Activated CD4-positive, CD25-positive, alpha-beta regulatory T cell treated with anti-CD3 and anti-CD28 coated beads, Interleukin-2, amount 50 U/mL, for 16 hours (primary cell): ENCODE results near the gene GIPC1.

Experiments used
- DNase-seq: peaks from one replicate; pipeline ENCODE4 v3.0.0-alpha.2; 2020; ENCODE audit warnings: low read depth, low spot score

Gene GIPC1

GRCh38 chr19:14437578-14438140 is 58.3 kb downstream of the GIPC1 start:
- DNase-seq = no peak

- no peak for DNase-seq
Observed at GRCh38 chr19:14435320-14436050, 60.4 kb downstream of the GIPC1 start.

DNA sequence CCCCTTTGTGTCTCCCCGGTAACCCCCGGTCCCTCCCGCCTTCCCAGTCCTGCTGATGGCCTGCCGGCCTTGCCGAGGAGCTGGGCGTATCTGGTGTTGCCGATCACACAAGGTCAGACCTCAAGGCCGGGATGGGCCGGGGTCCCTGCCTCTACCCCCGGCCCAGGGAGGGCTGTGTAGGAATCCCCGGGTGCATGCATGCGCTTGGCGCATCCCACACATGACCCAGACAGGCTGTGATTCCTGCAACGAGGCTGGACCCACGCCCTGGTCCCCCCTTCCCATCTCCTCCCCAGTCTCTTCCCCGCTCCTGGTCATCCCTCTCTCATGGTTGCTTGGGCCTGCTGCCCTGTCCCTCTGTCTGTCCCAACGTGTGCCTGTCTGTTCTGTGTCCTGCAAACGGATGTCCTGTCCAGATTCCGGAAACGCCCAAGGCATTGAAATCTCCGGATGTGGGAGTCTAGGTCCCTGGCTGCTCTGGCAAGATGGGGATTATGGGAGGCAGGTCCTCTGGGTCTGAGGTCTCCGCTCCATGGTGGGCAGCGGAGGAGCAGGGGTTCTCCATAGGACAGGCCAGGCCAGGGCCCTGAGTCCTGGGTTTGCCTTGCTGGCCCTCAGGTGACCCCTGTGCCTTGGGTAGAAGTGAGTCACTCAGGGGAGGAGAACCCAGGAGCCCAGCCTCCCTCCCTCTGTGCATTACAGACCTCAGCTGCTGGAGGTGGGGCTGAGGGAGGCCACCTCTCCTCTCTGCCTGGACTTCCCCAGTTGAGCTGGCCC is 61.2 kb downstream of the GIPC1 start:
- DNase-seq = no peak

DNA sequence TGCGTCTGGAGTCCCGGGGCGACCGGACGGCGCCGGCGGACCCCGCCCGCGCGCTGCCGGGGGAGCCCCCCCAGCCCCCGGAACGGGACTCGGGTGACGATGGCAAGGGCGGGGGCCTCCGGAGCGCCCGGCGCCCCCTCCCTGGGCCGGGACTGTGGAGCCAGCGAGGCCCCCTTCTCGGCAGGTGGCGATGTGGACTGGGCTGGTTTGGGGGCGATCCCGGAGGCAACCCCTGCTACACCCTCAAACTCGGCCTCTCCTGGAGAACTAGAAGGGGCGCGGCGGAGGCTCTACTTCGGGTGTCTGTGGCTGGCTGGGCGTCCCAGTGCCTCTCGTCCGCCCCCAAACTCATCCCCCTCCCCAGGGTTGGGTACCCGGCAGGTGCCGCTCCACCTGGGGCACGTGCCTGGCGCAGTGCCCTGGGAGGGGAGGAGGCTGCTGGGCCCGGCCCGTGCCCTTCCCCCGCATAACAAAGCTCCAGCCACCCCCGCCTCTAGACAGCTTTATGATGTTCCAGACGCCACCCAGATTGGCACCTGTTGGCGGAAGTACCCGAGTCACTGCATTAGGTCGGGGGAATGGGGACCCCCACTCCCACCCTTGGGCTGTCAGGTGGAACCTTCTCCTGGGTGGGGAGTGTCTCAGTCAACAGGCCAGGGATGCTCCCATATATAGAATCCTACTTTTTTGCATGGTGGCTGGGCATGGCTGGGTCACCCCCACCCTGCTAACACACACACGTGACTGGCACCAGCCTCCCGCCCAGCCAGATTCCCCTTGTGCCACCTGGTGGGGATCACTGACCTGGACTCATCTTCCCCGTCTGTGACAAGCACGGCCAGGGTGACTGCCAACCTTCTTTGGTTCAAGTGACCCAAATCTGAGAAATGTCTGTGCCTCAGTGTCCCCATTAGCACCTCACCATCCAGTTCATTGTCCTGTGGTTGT is 62.1 kb downstream of the GIPC1 start:
- DNase-seq = no peak

GRCh38 chr19:14432791-14433553 is 63.0 kb downstream of the GIPC1 start, which contains the start of gene PKN1:
Gene PKN1, plus strand, starts transcription at chr19:14433306. Its CDS starts 216 bp downstream, at chr19:14433522.
- no peak for DNase-seq

DNA sequence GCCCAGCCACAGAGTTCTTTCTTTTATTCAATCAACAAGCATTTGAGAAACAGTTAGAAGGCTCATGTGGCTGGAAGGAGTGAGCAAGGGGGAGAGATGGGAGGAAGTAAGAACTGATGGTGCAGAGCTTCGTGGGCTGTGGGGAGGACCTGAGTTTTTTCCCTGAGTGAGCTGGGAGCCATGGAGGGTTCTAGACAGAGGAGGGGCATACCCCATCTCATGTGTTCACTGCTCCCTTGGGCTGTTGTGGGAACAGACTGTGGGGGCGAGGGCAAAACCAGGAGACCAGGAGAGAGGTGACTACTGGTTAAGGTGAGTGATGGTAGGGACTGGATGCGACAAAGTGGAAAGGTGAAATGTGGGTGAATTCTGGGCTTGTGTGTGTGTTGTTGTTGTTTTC is 65.2 kb downstream of the GIPC1 start:
- no peak for DNase-seq

DNA sequence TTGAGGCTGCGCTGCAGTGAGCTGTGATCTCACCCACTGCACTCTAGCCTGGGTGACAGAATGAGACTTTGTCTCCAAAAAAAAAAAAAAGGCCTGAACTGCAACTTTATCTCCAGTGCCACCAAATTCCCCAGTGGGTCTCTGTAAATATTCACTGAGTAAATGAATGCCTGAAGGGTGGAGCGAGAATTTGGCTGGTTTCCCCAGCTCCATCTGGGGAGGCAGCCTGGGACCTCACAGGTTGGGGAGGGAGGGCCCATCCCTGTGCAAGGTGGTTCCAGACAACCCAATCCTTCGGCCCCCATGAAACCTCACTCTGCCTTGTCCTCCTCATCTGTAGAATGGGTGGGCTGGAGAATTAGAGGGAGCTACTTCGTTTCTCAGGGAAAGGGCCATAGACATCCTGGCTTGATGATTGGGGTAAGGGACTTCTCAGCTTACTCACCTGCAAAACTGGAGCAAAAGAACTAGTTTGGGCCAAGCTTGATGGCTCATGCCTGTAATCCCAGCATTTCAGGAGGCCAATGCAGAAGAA is 67.0 kb downstream of the GIPC1 start:
- DNase-seq = no peak
